ENCODE data around the gene RNF222.

RNF222 gene

DNA sequence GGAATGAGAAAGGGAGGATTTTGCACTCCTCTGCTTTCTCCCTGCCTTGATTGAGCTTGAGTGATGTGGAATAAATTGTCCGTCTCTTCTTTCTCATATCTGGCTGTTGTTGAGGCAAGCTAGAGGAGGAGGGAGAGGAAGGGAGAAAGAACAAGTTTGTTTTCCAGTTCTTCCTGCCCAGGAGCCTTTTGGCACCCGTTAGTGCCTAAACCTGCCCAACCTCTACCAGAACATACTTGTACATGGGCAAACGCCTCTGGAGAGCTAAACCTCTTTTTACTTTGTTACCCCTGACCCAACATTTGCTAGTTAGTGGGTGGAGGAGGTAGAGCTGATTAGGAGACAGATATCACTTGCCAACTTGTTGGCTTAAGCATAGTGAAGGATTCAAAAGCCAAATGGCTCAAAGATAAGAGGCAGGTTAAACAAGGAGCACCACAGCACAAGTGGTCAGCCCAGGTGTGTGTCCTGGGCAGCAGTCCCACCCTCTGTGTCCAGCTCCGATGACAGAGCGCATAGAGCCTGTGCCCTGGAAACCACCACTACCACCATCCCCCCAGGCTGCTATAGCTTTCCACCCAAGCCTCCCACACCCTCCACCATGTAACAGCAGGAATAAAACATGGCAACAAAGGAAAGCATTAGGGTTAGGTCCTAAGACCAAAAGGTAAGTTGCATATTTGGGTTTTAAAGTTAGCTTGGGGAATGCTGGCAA is 51.5 kb downstream of the RNF222 start:
- DNase-seq, result no peak

GRCh38 chr17:8345052-8345690 is 52.5 kb downstream of the RNF222 start:
- no peak for DNase-seq

GRCh38 chr17:8341456-8341855 is 56.2 kb downstream of the RNF222 start:
- no peak for DNase-seq

All from hypothalamus (tissue), 51 donors.